H1 (cell line): ENCODE results near the gene TIMD4. TPM values are rescaled to one million over a fixed set of nuclear protein-coding genes. Genes with fewer than 3 reads are reported as not detected.

ENCODE experiments used
- CTCF ChIA-PET: fragments of 300-600 bp; sonication (Branson Sonifier 250); formaldehyde crosslinking; loops from one replicate; lab custom pipeline; 2021; ENCODE audit not compliant: partially characterized antibody; lab: Charles Lee
- POLR2A ChIA-PET: fragments of 300-600 bp; sonication (Branson Sonifier 250); formaldehyde crosslinking; loops from one replicate; lab custom pipeline; 2021; ENCODE audit warnings: inconsistent platforms; ENCODE audit not compliant: partially characterized antibody; lab: Charles Lee
- DNase-seq, 2 experiments: peaks; one replicate each; pipeline versions ENCODE4 v3.0.0 to v3.0.0-alpha.2; 2010 to 2022; ENCODE audit warnings: low spot score in 2 of 2, low read depth in 1 of 2, mixed read lengths in 1 of 2
- FAIRE-seq: peaks from 2 replicates; lab custom pipeline; 2011; peaks lifted over from hg19 to GRCh38; lab: Jason Lieb, UNC
- H2AFZ ChIP-seq: 2 replicates; pipeline ENCODE4 v1.8.1; 2012; ENCODE audit warnings: low read length, inconsistent platforms
- H2AK5ac ChIP-seq: 2 replicates; pipeline ENCODE4 v1.6.1; 2013; ENCODE audit warnings: low read depth, low read length
- H2BK120ac ChIP-seq: replicated peaks from 2 replicates; pipeline ENCODE3; 2013; ENCODE audit warnings: low read depth, low read length, inconsistent platforms
- H2BK12ac ChIP-seq: 2 replicates; pipeline ENCODE4 v1.6.1; 2013; ENCODE audit warnings: low read depth, low read length
- H2BK15ac ChIP-seq: 2 replicates; pipeline ENCODE4 v1.6.1; 2013; ENCODE audit warnings: low read length
- H2BK20ac ChIP-seq: 2 replicates; pipeline ENCODE4 v1.6.1; 2013; ENCODE audit warnings: low read length
- H2BK5ac ChIP-seq: 2 replicates; pipeline ENCODE4 v1.6.1; 2013; ENCODE audit warnings: low read depth, low read length
- H3K14ac ChIP-seq: 2 replicates; pipeline ENCODE4 v1.6.1; 2013; ENCODE audit warnings: inconsistent platforms; ENCODE audit not compliant: insufficient read length
- H3K18ac ChIP-seq: 2 replicates; pipeline ENCODE4 v1.6.1; 2013; ENCODE audit warnings: low read length; ENCODE audit errors: extremely low read depth
- H3K23ac ChIP-seq: 2 replicates; pipeline ENCODE4 v1.6.1; 2013; ENCODE audit warnings: inconsistent platforms; ENCODE audit not compliant: insufficient read length
- H3K23me2 ChIP-seq: 2 replicates; pipeline ENCODE4 v1.6.1; 2013; ENCODE audit warnings: low read depth, low read length
- H3K27ac ChIP-seq: 2 replicates; pipeline ENCODE4 v1.6.1; 2011; ENCODE audit warnings: low read depth, low read length, inconsistent platforms
- H3K27me3 ChIP-seq, 4 experiments: replicated peaks in 1 of 4; 1 replicate in 1 of 4; 2 replicates in 3 of 4; pipeline versions ENCODE4 v1.6.1 to v1.8.1; 2011 to 2013; ENCODE audit warnings: low read length in 3 of 4, mild to moderate bottlenecking in 3 of 4, inconsistent platforms in 2 of 4, mixed read lengths in 2 of 4, moderate library complexity in 1 of 4; ENCODE audit not compliant: control insufficient read depth in 3 of 4, insufficient read depth in 3 of 4; ENCODE audit errors: extremely low read depth in 1 of 4
- H3K36me3 ChIP-seq, 4 experiments: 2 replicates each; pipeline versions ENCODE4 v1.6.1 to v1.8.1; 2011 to 2013; ENCODE audit warnings: mild to moderate bottlenecking in 4 of 4, low read length in 3 of 4, moderate library complexity in 2 of 4, control low read depth in 1 of 4, inconsistent platforms in 1 of 4; ENCODE audit not compliant: insufficient read depth in 4 of 4, control insufficient read depth in 2 of 4
- H3K4ac ChIP-seq: replicated peaks from 2 replicates; pipeline ENCODE3; 2013; ENCODE audit warnings: low read length, low read depth, mixed read lengths, inconsistent platforms; ENCODE audit not compliant: insufficient read length
- H3K4me1 ChIP-seq, 4 experiments: replicated peaks in 1 of 4; 1 replicate in 1 of 4; 2 replicates in 3 of 4; pipeline versions ENCODE4 v1.6.1 to v1.8.1; 2011 to 2013; ENCODE audit warnings: low read length in 3 of 4, inconsistent platforms in 2 of 4, mixed read lengths in 1 of 4; ENCODE audit not compliant: insufficient read depth in 4 of 4, control insufficient read depth in 3 of 4
- H3K4me2 ChIP-seq, 2 experiments: 2 replicates each; pipeline versions ENCODE4 v1.6.1 to v1.8.1; 2011 to 2013; ENCODE audit warnings: low read depth in 2 of 2, low read length in 2 of 2, control low read depth in 1 of 2, inconsistent platforms in 1 of 2, mild to moderate bottlenecking in 1 of 2; ENCODE audit not compliant: insufficient read depth in 1 of 2
- H3K4me3 ChIP-seq, 4 experiments: fragments of 200-600, 300-600 bp in 1 of 4; sonication (generic), shearing (Covaris generic), sonication (Bioruptor Twin) in 1 of 4; 2 replicates each; pipeline versions ENCODE4 v1.5.1 to v1.8.1; 2011 to 2016; ENCODE audit warnings: low read length in 4 of 4, low read depth in 3 of 4, control low read depth in 2 of 4, inconsistent platforms in 2 of 4, mild to moderate bottlenecking in 2 of 4, mixed read lengths in 1 of 4, moderate library complexity in 1 of 4; ENCODE audit not compliant: insufficient read depth in 2 of 4; ENCODE audit errors: extremely low read depth in 1 of 4
- H3K56ac ChIP-seq: replicated peaks from 2 replicates; pipeline ENCODE3; 2013; ENCODE audit warnings: low read depth, mild to moderate bottlenecking, mixed read lengths, low read length, inconsistent platforms; ENCODE audit not compliant: insufficient read length
- H3K79me1 ChIP-seq: 2 replicates; pipeline ENCODE4 v1.6.1; 2013; ENCODE audit warnings: low read depth, low read length, control low read depth
- H3K79me2 ChIP-seq, 2 experiments: 2 replicates each; pipeline versions ENCODE4 v1.6.1 to v1.8.1; 2012 to 2013; ENCODE audit warnings: low read length in 2 of 2, mild to moderate bottlenecking in 2 of 2, inconsistent platforms in 1 of 2; ENCODE audit not compliant: insufficient read depth in 2 of 2, control insufficient read depth in 1 of 2
- H3K9ac ChIP-seq, 4 experiments: replicated peaks in 1 of 4; 1 replicate in 1 of 4; 2 replicates in 3 of 4; pipeline versions ENCODE4 v1.6.1 to v1.8.1; 2011 to 2013; ENCODE audit warnings: low read depth in 3 of 4, low read length in 3 of 4, control low read depth in 2 of 4, mild to moderate bottlenecking in 2 of 4, moderate library complexity in 2 of 4, inconsistent platforms in 1 of 4; ENCODE audit errors: extremely low read depth in 1 of 4
- H3K9me3 ChIP-seq, 2 experiments: 2 replicates each; pipeline versions ENCODE4 v1.6.1 to v1.8.1; 2012 to 2013; ENCODE audit warnings: mild to moderate bottlenecking in 2 of 2, moderate library complexity in 2 of 2, control low read depth in 1 of 2, inconsistent platforms in 1 of 2, low read depth in 1 of 2, low read length in 1 of 2, mixed read lengths in 1 of 2; ENCODE audit not compliant: insufficient read depth in 2 of 2
- H4K20me1 ChIP-seq, 2 experiments: replicated peaks in 1 of 2; 2 replicates each; pipeline versions ENCODE3 to v1.8.1; 2011 to 2013; ENCODE audit warnings: inconsistent platforms in 2 of 2, low read length in 2 of 2, mild to moderate bottlenecking in 1 of 2; ENCODE audit not compliant: insufficient read depth in 2 of 2, control insufficient read depth in 1 of 2
- H4K5ac ChIP-seq: 2 replicates; pipeline ENCODE4 v1.6.1; 2013; ENCODE audit warnings: low read length, low read depth, mixed read lengths, inconsistent platforms; ENCODE audit not compliant: insufficient read length
- H4K8ac ChIP-seq: 2 replicates; pipeline ENCODE4 v1.8.0; 2013; ENCODE audit warnings: mild to moderate bottlenecking, moderate library complexity, low read length, inconsistent platforms; ENCODE audit not compliant: insufficient read depth; ENCODE audit errors: extremely low read depth
- H4K91ac ChIP-seq: replicated peaks from 2 replicates; pipeline ENCODE3; 2013; ENCODE audit warnings: low read length, mixed read lengths, inconsistent platforms; ENCODE audit not compliant: insufficient read length
- BACH1 ChIP-seq: IDR thresholded peaks from 2 replicates; pipeline ENCODE4 v1.6.1; 2012; ENCODE audit warnings: low read length, improper control_type of control experiment
- KDM5A ChIP-seq: fragments of 200-600 bp; IDR thresholded peaks from 2 replicates; pipeline ENCODE4 v1.7.1; 2012; ENCODE audit warnings: mild to moderate bottlenecking, low read length, inconsistent platforms, mixed read lengths
- NRF1 ChIP-seq: IDR thresholded peaks from 2 replicates; pipeline ENCODE4 v1.6.1; 2011; ENCODE audit warnings: mild to moderate bottlenecking, low read depth, low read length, improper control_type of control experiment
- PHF8 ChIP-seq: fragments of 200-600 bp; sonication (generic); conservative IDR thresholded peaks from 2 replicates; pipeline ENCODE4 v1.7.1; 2012; ENCODE audit warnings: low read depth, mild to moderate bottlenecking, inconsistent platforms, low read length, moderate library complexity
- POU5F1 ChIP-seq: IDR thresholded peaks from 2 replicates; pipeline ENCODE4 v1.6.1; 2011; ENCODE audit warnings: low read depth, mild to moderate bottlenecking, low read length, moderate library complexity
- RAD21 ChIP-seq, 2 experiments: IDR thresholded peaks in 1 of 2; conservative IDR thresholded peaks in 1 of 2; 2 replicates each; pipeline ENCODE4 v1.6.1; 2011; ENCODE audit warnings: low read depth in 2 of 2, low read length in 2 of 2, improper control_type of control experiment in 1 of 2, inconsistent platforms in 1 of 2, mild to moderate bottlenecking in 1 of 2, moderate library complexity in 1 of 2
- SIRT6 ChIP-seq: IDR thresholded peaks from one replicate; pipeline ENCODE4 v1.7.1; 2012; ENCODE audit warnings: low read length, inconsistent platforms
- WGBS, 2 experiments: shearing (Covaris generic) in 1 of 2; methylation state at CpG; one replicate each; pipeline versions ENCODE4 v1.1.6 to v1.1.7; 2013 to 2015; ENCODE audit warnings: low lambda C conversion rate in 2 of 2, mixed read lengths in 2 of 2, inconsistent platforms in 1 of 2, low coverage in 1 of 2, missing lambda C conversion rate in 1 of 2; ENCODE audit not compliant: insufficient replicate concordance in 2 of 2, insufficient coverage in 1 of 2, insufficient read length in 1 of 2; ENCODE audit errors: extremely low coverage in 1 of 2, missing lambda C conversion rate in 1 of 2; 5-methylcytosine and 5-hydroxymethylcytosine counted together
- polyA plus RNA-seq, 7 experiments: library from polyadenylated mRNA; depleted of rRNA in 3 of 7; stranded (reverse) in 5 of 7; unstranded in 2 of 7; fragments of >200 nt in 5 of 7; fragments of 200-250 nt in 2 of 7; gene quantifications; 1 replicate in 5 of 7; 2 replicates in 1 of 7; 4 replicates in 1 of 7; pipeline versions ENCODE4 v1.2.1 to v1.2.3, GENCODE V29; 2011 to 2013; ENCODE audit warnings: missing spikeins in 2 of 7, mixed read lengths in 2 of 7
- total RNA-seq: library from RNA; stranded (reverse); fragmentation: NEBNext Ultra II Directional; extraction: Animal tissue kit (Norgen Biotek cat#: 25700); gene quantifications from 2 replicates; pipeline ENCODE4 v1.2.1, GENCODE V29; 2021

TIMD4 gene
- total and polyA plus RNA-seq, 2 of the 8 experiments (the other 6 are each of a cell fraction or from before 2014, with no cell fraction given) = not detected

DNA sequence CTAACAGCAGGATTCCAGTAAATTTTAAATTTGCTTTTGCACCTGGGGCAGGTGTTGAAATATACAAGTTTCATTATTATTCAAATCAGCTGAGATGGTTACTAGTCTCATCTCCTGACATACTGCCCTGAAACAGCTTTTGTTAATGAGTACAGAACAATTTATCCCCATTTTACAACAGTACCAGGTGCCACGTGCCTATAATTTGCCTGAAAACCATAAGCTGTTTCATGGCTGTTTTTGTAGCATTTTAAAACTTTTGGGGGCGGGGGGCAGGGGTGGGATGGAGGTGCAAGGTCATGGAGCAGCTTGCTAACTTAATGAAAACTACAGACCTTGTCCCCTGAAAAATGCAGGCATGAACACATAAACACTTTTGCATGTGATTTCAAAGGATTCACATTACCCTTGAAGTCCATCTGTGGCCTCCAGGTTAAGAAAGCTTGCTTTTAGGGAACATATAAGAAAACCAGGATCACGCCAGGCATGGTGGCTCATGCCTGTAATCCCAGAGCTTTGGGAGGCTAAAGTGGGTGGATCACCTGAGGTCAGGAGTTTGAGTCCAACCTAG is 42.1 kb downstream of the TIMD4 start:
- DNase-seq (no peak), FAIRE-seq (no peak)
- Histone ChIP-seq H3K4me2 (no peak overlapping the region), H3K27me3 (peaks cover 0 to 5% (median 2%) of the 10 kb centered on the region in 4 experiments; a peak in 4 of 7 replicates), H3K4me3 (no peak overlapping the region), H3K36me3 (no peaks in the 10 kb centered on the region), H4K5ac (no peak overlapping the region), H2BK120ac (no peak overlapping the region), H3K9ac (no peak overlapping the region), H4K91ac (peak overlapping the region; percentile 57), H3K27ac (no peak overlapping the region), H2BK12ac (peak overlapping the region; percentile 42; the same call in 1 of the 2 replicates), H3K9me3 (no peaks in the 10 kb centered on the region), H3K79me1 (no peaks in the 10 kb centered on the region), H2BK20ac (peak overlapping the region; percentile 84; the same call in 1 of the 2 replicates), H3K56ac (no peak overlapping the region), H2BK15ac (no peak overlapping the region), H3K4me1 (peaks cover 0 to 7% (median 6%) of the 10 kb centered on the region in 4 experiments; a peak in 4 of 7 replicates), H3K23ac (no peak overlapping the region), H3K14ac (no peak overlapping the region), H4K8ac (no peak overlapping the region), H3K4ac (no peak overlapping the region), H2BK5ac (no peak overlapping the region; the same call in 1 of the 2 replicates), H2AFZ (no peak overlapping the region), H3K23me2 (no peaks in the 10 kb centered on the region), H3K18ac (no peak overlapping the region), H4K20me1 (no peaks in the 10 kb centered on the region), H2AK5ac (no peak overlapping the region), H3K79me2 (no peaks in the 10 kb centered on the region)
- ChIA-PET POLR2A (interaction anchor here (1.2 to 1.3 kb wide), 2 partner anchors 26 to 222 kb away, joined by 3 read pairs; partner anchors contain the start of gene MED7), CTCF (interaction anchor here (0.6 to 2.1 kb wide), 7 partner anchors 10 to 821 kb away, joined by 4 to 8 read pairs (median 6); no protein-coding TSS in a partner anchor)
- no peak for TF ChIP-seq KDM5A
- TF ChIP-seq PHF8 = no peak
- TF ChIP-seq RAD21 (IDR thresholded peaks at IDR 0.05 in 1 of 2, conservative IDR thresholded peaks at IDR 0.05 in 1 of 2; ENCODE audit: low read depth in 2 of 2, low read length in 2 of 2) = no peak
- TF ChIP-seq SIRT6 = no peak
- no peak for TF ChIP-seq BACH1
- no peak for TF ChIP-seq NRF1
- no peak for TF ChIP-seq POU5F1
- WGBS, 2 experiments = 76% methylated on average over 3 of the region's 3 CpGs; no CpG with 5 or more reads in 1 of the 2 experiments
